ENCODE data around the gene FOXP4.

DNA sequence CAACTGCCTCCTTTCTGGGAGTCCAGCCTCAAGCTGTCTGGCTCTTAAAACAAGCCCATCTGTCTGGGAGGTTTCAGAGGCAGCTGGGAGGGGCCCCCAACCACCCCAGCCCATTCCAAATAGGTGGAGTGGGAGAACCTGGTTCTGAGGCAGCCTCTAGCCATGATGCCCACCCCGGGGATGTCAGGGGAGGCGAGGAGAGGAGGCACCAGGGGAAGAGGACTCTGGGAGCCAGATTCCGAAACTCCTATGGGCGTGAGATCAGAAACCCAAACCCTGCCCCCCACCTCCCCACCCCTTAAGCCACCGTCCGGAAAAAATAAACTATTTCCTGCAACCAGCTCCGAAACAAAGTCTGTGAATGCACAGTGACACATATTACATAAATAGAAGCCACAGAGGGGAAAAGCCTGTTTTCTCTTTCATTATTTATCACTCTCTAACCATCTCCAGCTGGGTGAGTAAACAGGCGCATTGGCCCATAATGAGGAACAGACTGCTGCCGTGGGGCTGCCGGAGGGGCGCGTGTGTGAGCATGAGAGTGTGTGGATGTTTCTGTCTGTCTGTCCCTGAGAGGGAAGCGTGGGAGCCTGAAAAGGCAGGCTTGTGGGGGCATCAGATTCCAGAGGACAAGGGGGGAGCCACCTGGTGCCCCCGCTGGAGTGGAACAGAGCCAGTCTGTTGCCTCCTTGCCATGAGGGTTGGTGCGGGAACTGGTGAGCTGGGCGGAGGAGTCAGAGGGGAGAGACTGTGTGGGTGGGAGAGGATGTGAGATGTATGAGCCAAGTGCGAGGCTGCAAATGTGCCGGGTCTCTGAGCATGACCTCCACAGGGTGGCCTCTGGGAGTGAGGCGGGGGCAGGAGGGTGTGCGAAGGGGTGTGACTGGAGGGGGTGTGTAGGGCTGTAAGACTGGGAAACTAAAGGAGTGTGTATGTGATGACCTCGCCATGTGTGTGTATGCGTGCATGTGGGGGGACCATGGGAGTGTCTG lies 14.3 kb upstream of the FOXP4 start:
- TF ChIP-seq ZMYM3 (CRISPR knock-in tag; IDR thresholded peaks at IDR 0.05) = no peak
- no peak for TF ChIP-seq REST (IDR thresholded peaks at IDR 0.05; ENCODE audit: borderline replicate concordance in 1 of 2, low read depth in 1 of 2, low read length in 2 of 2)
- TF ChIP-seq, protein P1, sequence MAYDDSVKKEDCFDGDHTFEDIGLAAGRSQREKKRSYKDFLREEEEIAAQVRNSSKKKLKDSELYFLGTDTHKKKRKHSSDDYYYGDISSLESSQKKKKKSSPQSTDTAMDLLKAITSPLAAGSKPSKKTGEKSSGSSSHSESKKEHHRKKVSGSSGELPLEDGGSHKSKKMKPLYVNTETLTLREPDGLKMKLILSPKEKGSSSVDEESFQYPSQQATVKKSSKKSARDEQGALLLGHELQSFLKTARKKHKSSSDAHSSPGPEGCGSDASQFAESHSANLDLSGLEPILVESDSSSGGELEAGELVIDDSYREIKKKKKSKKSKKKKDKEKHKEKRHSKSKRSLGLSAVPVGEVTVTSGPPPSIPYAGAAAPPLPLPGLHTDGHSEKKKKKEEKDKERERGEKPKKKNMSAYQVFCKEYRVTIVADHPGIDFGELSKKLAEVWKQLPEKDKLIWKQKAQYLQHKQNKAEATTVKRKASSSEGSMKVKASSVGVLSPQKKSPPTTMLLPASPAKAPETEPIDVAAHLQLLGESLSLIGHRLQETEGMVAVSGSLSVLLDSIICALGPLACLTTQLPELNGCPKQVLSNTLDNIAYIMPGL (CRISPR knock-in tag; IDR thresholded peaks at IDR 0.05; ENCODE audit: borderline replicate concordance in 1 of 2, low read depth in 1 of 2) = no peak
- no peak for TF ChIP-seq CTCF (CRISPR knock-in tag; IDR thresholded peaks at IDR 0.05)
- no peak for TF ChIP-seq FOXA1 (IDR thresholded peaks at IDR 0.05)
- no peak for TF ChIP-seq FOXA1 (CRISPR knock-in tag; IDR thresholded peaks at IDR 0.05)
- TF ChIP-seq, protein P2, sequence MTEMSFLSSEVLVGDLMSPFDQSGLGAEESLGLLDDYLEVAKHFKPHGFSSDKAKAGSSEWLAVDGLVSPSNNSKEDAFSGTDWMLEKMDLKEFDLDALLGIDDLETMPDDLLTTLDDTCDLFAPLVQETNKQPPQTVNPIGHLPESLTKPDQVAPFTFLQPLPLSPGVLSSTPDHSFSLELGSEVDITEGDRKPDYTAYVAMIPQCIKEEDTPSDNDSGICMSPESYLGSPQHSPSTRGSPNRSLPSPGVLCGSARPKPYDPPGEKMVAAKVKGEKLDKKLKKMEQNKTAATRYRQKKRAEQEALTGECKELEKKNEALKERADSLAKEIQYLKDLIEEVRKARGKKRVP (CRISPR knock-in tag; IDR thresholded peaks at IDR 0.05) = no peak
- no peak for TF ChIP-seq ELF4 (CRISPR knock-in tag; IDR thresholded peaks at IDR 0.05; ENCODE audit: borderline replicate concordance)
- TF ChIP-seq ZBTB33 (CRISPR knock-in tag; IDR thresholded peaks at IDR 0.05) = no peak
- TF ChIP-seq ZNF749 (CRISPR knock-in tag; IDR thresholded peaks at IDR 0.05; ENCODE audit: borderline replicate concordance) = no peak
- TF ChIP-seq ZNF10 (CRISPR knock-in tag; IDR thresholded peaks at IDR 0.05; ENCODE audit: borderline replicate concordance, low read depth) = no peak
- no peak for TF ChIP-seq CCAR2 (optimal IDR thresholded peaks at IDR 0.05; ENCODE audit: low read depth, low read length)

Data from HepG2 (cell line).